Activated naive CD8-positive, alpha-beta T cell (primary cell): ENCODE measurements around the gene MEP1A.
"Not testable (repeated sequence)": the region's sequence is repeated elsewhere in the genome, so short reads cannot be mapped to it uniquely, and the experiment has no call there.

Source experiments
- H3K27ac Mint-ChIP-seq: one replicate; pipeline ENCODE4 v1.8.0; 2021; ENCODE audit warnings: mixed read lengths
- H3K27me3 Mint-ChIP-seq: one replicate; pipeline ENCODE4 v1.8.0; 2021; ENCODE audit warnings: mixed read lengths
- H3K36me3 Mint-ChIP-seq: one replicate; pipeline ENCODE4 v1.8.0; 2021; ENCODE audit warnings: mixed read lengths
- H3K4me1 Mint-ChIP-seq: one replicate; pipeline ENCODE4 v1.8.0; 2021; ENCODE audit warnings: low read depth, mixed read lengths
- H3K4me3 Mint-ChIP-seq: one replicate; pipeline ENCODE4 v1.8.0; 2021; ENCODE audit warnings: mild to moderate bottlenecking, mixed read lengths
- H3K9me3 Mint-ChIP-seq: one replicate; pipeline ENCODE4 v1.8.0; 2021; ENCODE audit warnings: low read depth, mixed read lengths

Gene MEP1A

GRCh38 chr6:46792635-46793034 lies 554 bp upstream of the MEP1A start:
- peaks cover 4% of the 10 kb centered on the region for H3K27me3 Mint-ChIP-seq
- no peak overlapping the region for H3K27ac Mint-ChIP-seq
- no peaks in the 10 kb centered on the region for H3K9me3 Mint-ChIP-seq

GRCh38 chr6:46794068-46794467 lies 879 bp downstream of the MEP1A start:
- H3K9me3 Mint-ChIP-seq = no peaks in the 10 kb centered on the region
- H3K27ac Mint-ChIP-seq = no peak overlapping the region
- H3K4me3 Mint-ChIP-seq = no peak overlapping the region
- H3K27me3 Mint-ChIP-seq = peaks cover 5% of the 10 kb centered on the region
- H3K4me1 Mint-ChIP-seq = no peaks in the 10 kb centered on the region
- no peaks in the 10 kb centered on the region for H3K36me3 Mint-ChIP-seq

More at GRCh38 chr6:46792635-46793034, 554 bp upstream of the MEP1A start:
- Mint-ChIP-seq H3K4me1 (no peaks in the 10 kb centered on the region), H3K4me3 (no peak overlapping the region), H3K36me3 (no peaks in the 10 kb centered on the region)

GRCh38 chr6:46795816-46796215 lies 2.6 kb downstream of the MEP1A start:
- Mint-ChIP-seq H3K4me3 (no peak overlapping the region), H3K27me3 (peaks cover 7% of the 10 kb centered on the region), H3K4me1 (no peaks in the 10 kb centered on the region), H3K36me3 (no peaks in the 10 kb centered on the region), H3K9me3 (no peaks in the 10 kb centered on the region), H3K27ac (no peak overlapping the region)

GRCh38 chr6:46796848-46797580 lies 3.8 kb downstream of the MEP1A start:
- Mint-ChIP-seq H3K27me3 (peaks cover 8% of the 10 kb centered on the region), H3K9me3 (no peaks in the 10 kb centered on the region), H3K36me3 (no peaks in the 10 kb centered on the region), H3K27ac (no peak overlapping the region), H3K4me1 (no peaks in the 10 kb centered on the region), H3K4me3 (no peak overlapping the region)

GRCh38 chr6:46799657-46800056 lies 6.5 kb downstream of the MEP1A start:
- no peaks in the 10 kb centered on the region for H3K9me3 Mint-ChIP-seq
- no peaks in the 10 kb centered on the region for H3K36me3 Mint-ChIP-seq
- no peak overlapping the region for H3K4me3 Mint-ChIP-seq
- no peaks in the 10 kb centered on the region for H3K4me1 Mint-ChIP-seq
- peaks cover 10% of the 10 kb centered on the region for H3K27me3 Mint-ChIP-seq
- no peak overlapping the region for H3K27ac Mint-ChIP-seq

GRCh38 chr6:46808806-46809205 lies 15.6 kb downstream of the MEP1A start:
- no peaks in the 10 kb centered on the region for H3K9me3 Mint-ChIP-seq
- no peaks in the 10 kb centered on the region for H3K36me3 Mint-ChIP-seq
- peaks cover 19% of the 10 kb centered on the region for H3K27me3 Mint-ChIP-seq
- H3K4me3 Mint-ChIP-seq = no peak overlapping the region
- no peak overlapping the region for H3K27ac Mint-ChIP-seq
- H3K4me1 Mint-ChIP-seq = no peaks in the 10 kb centered on the region

- H3K4me1 Mint-ChIP-seq = no peaks in the 10 kb centered on the region
- H3K4me3 Mint-ChIP-seq = no peak overlapping the region
- H3K27ac Mint-ChIP-seq = no peak overlapping the region
- H3K27me3 Mint-ChIP-seq = peaks cover 23% of the 10 kb centered on the region
- no peaks in the 10 kb centered on the region for H3K9me3 Mint-ChIP-seq
- H3K36me3 Mint-ChIP-seq = no peaks in the 10 kb centered on the region
These were observed 21.9 kb downstream of the MEP1A start for GRCh38 chr6:46815130-46815529.

- H3K27ac Mint-ChIP-seq = no peak overlapping the region
- no peaks in the 10 kb centered on the region for H3K36me3 Mint-ChIP-seq
- H3K9me3 Mint-ChIP-seq = no peaks in the 10 kb centered on the region
- peaks cover 23% of the 10 kb centered on the region for H3K27me3 Mint-ChIP-seq
- no peak overlapping the region for H3K4me3 Mint-ChIP-seq
- H3K4me1 Mint-ChIP-seq = no peaks in the 10 kb centered on the region
These were observed 23.4 kb downstream of the MEP1A start for GRCh38 chr6:46816626-46817025.

- H3K27ac Mint-ChIP-seq = no peak overlapping the region
These were observed 26.4 kb downstream of the MEP1A start for GRCh38 chr6:46819561-46819960.

GRCh38 chr6:46821458-46821881 lies 28.3 kb downstream of the MEP1A start:
- no peaks in the 10 kb centered on the region for H3K4me1 Mint-ChIP-seq
- no peak overlapping the region for H3K4me3 Mint-ChIP-seq
- peaks cover 9% of the 10 kb centered on the region for H3K27me3 Mint-ChIP-seq
- H3K36me3 Mint-ChIP-seq = no peaks in the 10 kb centered on the region
- no peaks in the 10 kb centered on the region for H3K9me3 Mint-ChIP-seq
- no peak overlapping the region for H3K27ac Mint-ChIP-seq

More at GRCh38 chr6:46819561-46819960, 26.4 kb downstream of the MEP1A start:
- no peaks in the 10 kb centered on the region for H3K9me3 Mint-ChIP-seq
- no peaks in the 10 kb centered on the region for H3K36me3 Mint-ChIP-seq
- H3K27me3 Mint-ChIP-seq = peaks cover 14% of the 10 kb centered on the region
- H3K4me1 Mint-ChIP-seq = no peaks in the 10 kb centered on the region
- no peak overlapping the region for H3K4me3 Mint-ChIP-seq

GRCh38 chr6:46828939-46829338 lies 35.8 kb downstream of the MEP1A start:
- Mint-ChIP-seq H3K4me1 (no peaks in the 10 kb centered on the region), H3K36me3 (no peaks in the 10 kb centered on the region), H3K27ac (no peak overlapping the region), H3K9me3 (no peaks in the 10 kb centered on the region), H3K4me3 (no peak overlapping the region), H3K27me3 (peaks cover 4% of the 10 kb centered on the region)

- no peak overlapping the region for H3K27ac Mint-ChIP-seq
- H3K27me3 Mint-ChIP-seq = peaks cover 4% of the 10 kb centered on the region
These were observed 39.6 kb downstream of the MEP1A start for GRCh38 chr6:46832816-46833215.

GRCh38 chr6:46834257-46834916 lies 41.2 kb downstream of the MEP1A start:
- H3K27me3 Mint-ChIP-seq, H3K36me3 Mint-ChIP-seq, H3K27ac Mint-ChIP-seq, H3K9me3 Mint-ChIP-seq, H3K4me1 Mint-ChIP-seq, H3K4me3 Mint-ChIP-seq: not testable (repeated sequence)

More at GRCh38 chr6:46832816-46833215, 39.6 kb downstream of the MEP1A start:
- Mint-ChIP-seq H3K9me3 (no peaks in the 10 kb centered on the region), H3K4me1 (no peaks in the 10 kb centered on the region), H3K36me3 (no peaks in the 10 kb centered on the region), H3K4me3 (no peak overlapping the region)

- not testable (repeated sequence) for H3K27ac Mint-ChIP-seq, H3K36me3 Mint-ChIP-seq, H3K27me3 Mint-ChIP-seq, H3K9me3 Mint-ChIP-seq, H3K4me1 Mint-ChIP-seq, H3K4me3 Mint-ChIP-seq
These were observed 41.8 kb downstream of the MEP1A start for GRCh38 chr6:46834991-46835390.

- Mint-ChIP-seq H3K9me3 (peaks cover 13% of the 10 kb centered on the region), H3K4me3 (no peak overlapping the region), H3K27me3 (peaks cover 3% of the 10 kb centered on the region), H3K27ac (no peak overlapping the region), H3K4me1 (no peaks in the 10 kb centered on the region), H3K36me3 (no peaks in the 10 kb centered on the region)
These were observed 44.8 kb downstream of the MEP1A start for GRCh38 chr6:46838033-46838432.
